NB4 (cell line): ENCODE measurements around the gene FCF1.
A peak's percentile ranks its signal among the peaks of the same experiment; 100 is the strongest.

Experiments
- DNase-seq: peaks from one replicate; pipeline ENCODE4 v3.0.0; 2010; ENCODE audit warnings: low read depth
- H3K4me3 ChIP-seq: one replicate; pipeline ENCODE4 v1.5.1; 2011; ENCODE audit warnings: mild to moderate bottlenecking, low read depth, low read length, moderate library complexity
- MYC ChIP-seq: IDR thresholded peaks from 2 replicates; pipeline ENCODE4 v1.6.1; 2011; ENCODE audit warnings: low read depth, low read length
- POLR2A ChIP-seq: IDR thresholded peaks from 2 replicates; pipeline ENCODE4 v1.6.1; 2011; ENCODE audit warnings: mild to moderate bottlenecking; ENCODE audit not compliant: insufficient read length; ENCODE audit errors: extremely low read depth
- TF ChIP-seq, protein P1 (sequence below): IDR thresholded peaks from 2 replicates; pipeline ENCODE4 v1.6.1; 2011; ENCODE audit warnings: low read depth, low read length
- TF ChIP-seq, protein P2 (sequence below): IDR thresholded peaks from one replicate; pipeline ENCODE4 v1.5.1; 2012; ENCODE audit warnings: low read depth, low read length

FCF1 gene

GRCh38 chr14:74704656-74705055 lies 8.3 kb upstream of the FCF1 start:
- TF ChIP-seq, protein P1, sequence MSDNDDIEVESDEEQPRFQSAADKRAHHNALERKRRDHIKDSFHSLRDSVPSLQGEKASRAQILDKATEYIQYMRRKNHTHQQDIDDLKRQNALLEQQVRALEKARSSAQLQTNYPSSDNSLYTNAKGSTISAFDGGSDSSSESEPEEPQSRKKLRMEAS, result no peak
- TF ChIP-seq POLR2A, result no peak
- TF ChIP-seq, protein P2, sequence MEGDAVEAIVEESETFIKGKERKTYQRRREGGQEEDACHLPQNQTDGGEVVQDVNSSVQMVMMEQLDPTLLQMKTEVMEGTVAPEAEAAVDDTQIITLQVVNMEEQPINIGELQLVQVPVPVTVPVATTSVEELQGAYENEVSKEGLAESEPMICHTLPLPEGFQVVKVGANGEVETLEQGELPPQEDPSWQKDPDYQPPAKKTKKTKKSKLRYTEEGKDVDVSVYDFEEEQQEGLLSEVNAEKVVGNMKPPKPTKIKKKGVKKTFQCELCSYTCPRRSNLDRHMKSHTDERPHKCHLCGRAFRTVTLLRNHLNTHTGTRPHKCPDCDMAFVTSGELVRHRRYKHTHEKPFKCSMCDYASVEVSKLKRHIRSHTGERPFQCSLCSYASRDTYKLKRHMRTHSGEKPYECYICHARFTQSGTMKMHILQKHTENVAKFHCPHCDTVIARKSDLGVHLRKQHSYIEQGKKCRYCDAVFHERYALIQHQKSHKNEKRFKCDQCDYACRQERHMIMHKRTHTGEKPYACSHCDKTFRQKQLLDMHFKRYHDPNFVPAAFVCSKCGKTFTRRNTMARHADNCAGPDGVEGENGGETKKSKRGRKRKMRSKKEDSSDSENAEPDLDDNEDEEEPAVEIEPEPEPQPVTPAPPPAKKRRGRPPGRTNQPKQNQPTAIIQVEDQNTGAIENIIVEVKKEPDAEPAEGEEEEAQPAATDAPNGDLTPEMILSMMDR, result no peak
- TF ChIP-seq MYC, result no peak
- no peak overlapping the region for H3K4me3 ChIP-seq
- no peak for DNase-seq

DNA sequence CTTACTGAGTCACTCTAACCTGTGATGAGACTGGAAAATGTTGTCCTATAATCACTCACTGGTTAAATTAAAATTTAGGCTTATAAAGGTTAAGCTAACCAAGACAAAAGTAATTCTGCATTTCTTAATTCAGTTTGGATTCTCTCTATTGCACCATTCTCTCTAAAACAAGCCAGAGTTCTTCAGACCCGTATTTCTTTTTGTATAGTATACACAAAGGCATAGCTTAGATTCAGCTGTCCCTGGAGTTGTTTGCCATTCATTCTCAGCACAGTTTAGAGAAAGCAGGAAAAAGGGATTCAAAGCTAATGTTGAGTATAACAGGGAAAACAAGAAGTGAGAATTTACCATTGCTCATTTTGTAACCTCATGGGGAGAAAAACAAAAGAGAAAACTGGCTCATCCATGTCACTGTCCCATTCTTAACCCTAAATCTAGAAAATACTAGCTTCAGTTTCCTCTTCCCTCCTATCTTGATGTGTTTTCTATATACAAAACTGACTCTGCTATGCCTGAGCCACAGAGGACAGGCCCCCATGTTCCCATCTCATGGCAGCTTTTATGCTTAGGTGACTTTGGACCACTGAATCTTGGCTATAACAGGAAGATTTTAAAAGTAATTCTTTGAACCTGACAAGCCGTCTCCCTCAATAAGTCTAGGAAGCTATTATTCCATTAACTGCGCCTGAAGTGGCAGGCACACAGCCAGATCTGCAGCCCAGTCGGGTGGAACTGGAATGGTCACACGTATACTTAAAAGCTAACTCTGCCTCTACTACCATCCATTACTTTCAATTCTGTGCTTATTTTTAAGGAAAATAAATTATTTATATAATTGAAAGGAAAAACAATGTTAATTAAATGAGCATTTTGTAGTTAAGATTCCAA lies 7.1 kb upstream of the FCF1 start:
- DNase-seq, result no peak
- TF ChIP-seq MYC, result no peak
- TF ChIP-seq, protein P2, result no peak
- TF ChIP-seq POLR2A, result no peak
- TF ChIP-seq, protein P1, result no peak
- H3K4me3 ChIP-seq, result no peak overlapping the region

DNA sequence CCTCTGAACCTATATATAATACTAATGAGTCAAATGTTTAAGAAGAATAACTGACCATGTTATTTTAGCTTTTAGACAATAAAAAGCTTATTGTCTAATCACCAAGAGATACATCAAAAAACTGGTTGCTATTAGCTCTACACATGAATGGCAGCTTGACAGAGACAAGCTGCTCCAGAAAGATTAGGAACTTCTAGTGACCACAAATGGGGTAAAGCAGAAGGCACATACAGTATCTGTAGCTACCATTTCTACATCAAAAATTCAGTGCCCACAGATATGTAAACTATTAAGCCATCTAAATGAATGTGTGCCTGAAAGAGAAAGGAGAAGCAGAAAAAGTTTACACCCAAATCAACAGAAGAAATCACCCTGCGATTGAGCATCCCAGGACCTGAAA lies 2.5 kb upstream of the FCF1 start:
- DNase-seq, result no peak
- TF ChIP-seq POLR2A, result no peak
- TF ChIP-seq, protein P2, result no peak
- no peak for TF ChIP-seq MYC
- TF ChIP-seq, protein P1, result no peak

DNA sequence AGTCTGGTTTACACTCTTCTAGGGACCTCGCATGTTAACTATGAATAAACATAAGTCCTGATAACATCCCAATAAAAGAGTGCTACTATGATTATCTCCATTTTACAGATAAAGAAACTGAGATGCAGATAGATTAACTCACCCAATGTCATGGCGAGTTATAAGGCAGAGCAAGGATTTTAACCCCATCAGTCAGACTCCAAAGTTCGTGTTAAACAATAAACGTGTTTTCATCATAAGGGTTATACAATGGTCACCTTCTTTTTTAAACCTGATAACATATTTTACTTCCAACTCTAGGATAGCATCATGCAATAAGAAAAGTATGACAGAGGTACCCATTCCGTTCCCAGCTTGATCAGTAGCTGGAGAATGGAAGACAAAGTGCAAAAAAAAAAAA lies 1.3 kb upstream of the FCF1 start:
- H3K4me3 ChIP-seq, result peak overlapping the region; percentile 97
- no peak for DNase-seq
- TF ChIP-seq, protein P2, result no peak
- TF ChIP-seq MYC (no peak), POLR2A (no peak)
- TF ChIP-seq, protein P1, result no peak

More for the DNA sequence above, 2.5 kb upstream of the FCF1 start:
- no peak overlapping the region for H3K4me3 ChIP-seq

- H3K4me3 ChIP-seq, result peak overlapping the region; percentile 97
- DNase-seq, result no peak
- TF ChIP-seq, protein P1, result no peak
- TF ChIP-seq, protein P2, result no peak
- TF ChIP-seq MYC (no peak), POLR2A (no peak)
These were observed 421 bp downstream of the FCF1 start for GRCh38 chr14:74713395-74713735.
